NCI-H1105 (cell line): ENCODE measurements around the gene DCUN1D2.

Source experiments
- DNase-seq: peaks from one replicate; lab custom pipeline; 2025; lab: John Stamatoyannopoulos, UW

The DCUN1D2 gene

DNA sequence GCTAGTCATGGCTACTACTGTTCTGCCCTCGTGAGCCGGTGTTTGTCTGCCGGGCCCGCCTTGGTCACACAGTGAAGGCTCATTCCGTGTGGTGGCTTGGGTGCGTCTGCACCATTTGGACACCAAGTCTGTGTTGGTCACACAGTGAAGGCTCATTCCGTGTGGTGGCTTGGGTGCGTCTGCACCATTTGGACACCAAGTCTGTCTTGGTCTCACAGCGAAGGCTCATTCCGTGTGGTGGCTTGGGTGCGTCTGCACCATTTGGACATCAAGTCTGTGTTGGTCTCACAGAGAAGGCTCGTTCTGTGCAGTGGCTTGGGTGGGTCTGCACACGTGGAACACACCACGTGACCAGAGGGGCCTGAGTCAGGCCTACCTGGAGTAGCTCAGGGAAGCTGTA lies 29.0 kb upstream of the DCUN1D2 start:
- no peak for DNase-seq

DNA sequence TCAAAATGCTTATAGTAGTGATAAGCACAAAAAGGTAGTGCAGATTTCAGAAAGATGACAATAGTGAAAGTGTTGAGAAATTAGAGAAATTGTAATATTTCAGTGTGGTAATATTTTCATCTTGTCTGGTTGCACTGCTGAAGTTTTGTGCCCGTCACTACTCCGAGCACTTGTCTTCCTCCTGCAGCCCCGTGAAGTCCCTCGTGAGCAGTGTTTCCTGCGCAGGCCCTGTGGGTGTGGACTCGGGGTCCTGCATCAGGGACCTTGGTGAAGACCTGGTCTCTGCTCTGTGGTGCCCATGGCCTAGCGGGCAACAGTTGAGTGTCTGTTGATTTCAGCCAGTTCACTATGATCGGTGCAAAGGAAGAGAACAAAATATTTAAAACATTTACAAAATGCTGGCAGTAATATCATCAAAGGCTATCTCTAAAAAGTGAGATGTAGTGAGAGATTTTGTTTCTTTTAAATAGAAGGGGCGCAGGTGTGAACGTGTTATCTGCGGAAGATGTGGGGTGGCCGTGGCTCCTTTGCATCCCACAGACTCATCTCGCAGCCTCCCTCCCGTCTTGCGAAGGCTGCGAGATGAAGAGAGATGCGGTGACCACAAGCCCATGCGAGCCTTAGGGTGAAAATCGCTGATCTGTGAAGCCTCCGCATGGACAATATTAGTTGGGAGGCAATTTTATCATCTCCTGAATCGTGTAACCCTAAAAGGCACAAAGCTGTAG lies 27.7 kb upstream of the DCUN1D2 start:
- DNase-seq: no peak

DNA sequence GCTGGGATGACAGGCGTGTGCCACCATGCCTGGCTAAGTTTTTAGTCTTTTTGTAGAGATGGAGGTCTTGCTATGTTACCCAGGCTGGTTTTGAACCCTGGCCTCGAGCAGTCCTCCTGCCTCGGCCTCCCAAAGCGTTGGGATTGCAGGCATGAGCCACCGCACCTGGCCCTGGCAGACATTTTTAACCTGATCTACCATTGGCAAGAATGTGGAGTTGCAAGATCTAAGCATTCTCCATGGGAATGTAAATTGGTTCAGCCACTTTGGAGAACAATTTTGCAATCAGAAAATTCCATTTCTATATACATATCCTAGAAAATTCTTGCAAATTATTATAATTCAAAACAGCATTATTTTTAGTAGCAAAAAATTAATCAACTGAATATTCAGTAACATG lies 24.3 kb upstream of the DCUN1D2 start:
- DNase-seq: no peak

DNA sequence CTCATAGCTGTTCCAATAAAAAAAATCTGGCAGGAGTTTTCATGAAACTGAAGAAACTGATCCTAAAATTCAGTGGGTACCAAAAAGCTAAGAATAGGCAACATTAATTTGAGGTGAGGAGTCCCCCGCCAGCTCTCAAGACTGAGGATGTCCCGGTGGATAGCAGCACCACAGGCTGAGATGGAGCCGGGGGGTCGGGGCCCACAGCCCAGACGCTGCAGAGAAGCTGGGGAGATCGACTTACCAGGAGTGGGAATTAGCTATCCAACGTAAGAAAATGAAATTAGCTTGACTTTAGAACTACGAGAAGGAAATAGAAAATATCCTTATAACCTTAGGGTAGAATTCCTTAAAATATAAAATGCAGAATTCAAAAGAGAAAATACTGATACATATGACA lies 23.2 kb upstream of the DCUN1D2 start:
- DNase-seq: no peak

DNA sequence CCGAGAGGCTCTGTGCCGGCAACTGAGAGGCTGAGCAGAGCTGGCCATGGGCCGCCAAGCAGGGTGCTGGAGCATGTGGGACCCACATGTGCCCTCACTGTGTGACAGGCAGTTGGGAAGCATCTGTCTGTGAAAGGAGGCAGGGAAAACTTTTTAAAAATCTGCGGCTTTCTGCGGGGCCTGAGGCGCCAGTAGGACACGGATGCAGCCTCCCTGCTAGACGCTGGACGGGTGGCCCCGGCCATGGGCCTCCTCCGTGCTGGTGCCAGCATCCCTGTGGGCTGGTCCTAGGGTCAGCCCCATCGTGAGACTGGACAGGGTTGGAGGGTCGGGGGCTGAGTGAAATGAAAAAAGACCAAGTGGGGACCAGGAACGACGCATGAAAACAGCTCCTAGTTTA lies 20.9 kb upstream of the DCUN1D2 start:
- DNase-seq: no peak

DNA sequence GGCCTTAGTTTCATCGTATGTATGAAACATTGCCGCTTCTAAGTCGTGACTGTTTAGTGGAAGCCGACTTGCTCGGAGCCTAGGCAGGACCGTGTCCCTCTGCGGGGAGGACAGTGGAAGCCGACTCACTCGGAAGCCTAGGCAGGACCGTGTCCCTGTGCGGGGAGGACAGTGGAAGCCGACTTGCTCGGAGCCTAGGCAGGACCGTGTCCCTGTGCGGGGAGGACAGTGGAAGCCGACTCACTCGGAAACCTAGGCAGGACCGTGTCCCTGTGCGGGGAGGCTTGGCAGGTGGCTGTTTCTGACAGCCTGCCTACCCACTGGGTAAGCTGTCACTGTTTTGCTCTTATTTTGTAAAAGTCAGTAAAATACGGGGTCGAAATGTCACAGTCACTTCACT lies 20.4 kb upstream of the DCUN1D2 start:
- no peak for DNase-seq

DNA sequence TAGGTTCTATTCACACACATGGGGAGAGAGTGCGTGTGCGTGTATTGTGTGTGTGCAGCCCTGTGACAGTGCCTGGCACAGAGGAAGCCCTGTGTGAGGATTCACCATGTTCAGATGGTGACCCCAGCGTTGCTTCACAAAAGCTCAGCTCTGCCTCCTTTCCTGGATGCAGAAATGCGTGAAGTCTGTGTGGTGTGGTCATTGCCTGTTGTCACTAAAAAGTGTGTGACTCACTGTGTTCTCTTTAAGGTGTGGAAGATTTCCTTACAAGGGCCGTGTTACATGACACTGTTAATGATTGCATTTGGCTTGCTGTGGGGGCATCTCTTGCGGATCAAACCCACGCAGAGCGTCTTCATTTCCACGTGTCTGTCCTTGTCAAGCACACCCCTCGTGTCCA lies 19.5 kb upstream of the DCUN1D2 start:
- DNase-seq: no peak

DNA sequence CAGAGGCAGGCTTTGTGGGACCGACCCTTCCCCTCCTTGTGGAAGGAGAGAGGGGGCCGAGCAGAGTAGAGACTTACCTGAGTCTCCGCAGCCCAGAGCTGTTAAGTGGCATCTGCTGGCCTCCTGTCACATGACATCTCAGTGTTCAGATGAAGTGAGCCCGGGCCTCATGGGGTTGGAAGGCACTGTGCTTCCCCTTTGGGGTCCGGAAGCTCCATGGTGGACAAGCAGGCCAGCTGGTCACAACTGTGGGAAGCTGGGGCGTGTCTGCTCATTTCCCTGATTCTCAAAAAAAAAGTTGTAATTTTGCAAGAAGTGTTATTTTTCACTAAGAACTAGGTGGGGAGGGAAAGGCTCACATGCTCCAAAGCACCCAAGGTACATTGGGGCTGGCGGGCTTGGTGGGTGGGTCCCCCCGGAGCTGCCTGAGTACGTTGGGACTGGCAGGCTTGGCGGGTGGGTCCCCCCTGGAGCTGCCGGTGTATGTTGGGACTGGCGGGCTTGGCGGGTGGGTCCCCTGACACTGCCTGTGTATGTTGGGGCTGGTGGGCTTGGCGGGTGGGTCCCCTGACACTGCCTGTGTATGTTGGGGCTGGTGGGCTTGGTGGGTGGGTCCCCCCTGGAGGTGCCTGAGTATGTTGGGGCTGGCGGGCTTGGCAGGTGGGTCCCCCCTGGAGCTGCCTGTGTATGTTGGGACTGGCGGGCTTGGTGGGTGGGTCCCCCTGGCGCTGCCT lies 18.2 kb upstream of the DCUN1D2 start:
- DNase-seq: no peak

DNA sequence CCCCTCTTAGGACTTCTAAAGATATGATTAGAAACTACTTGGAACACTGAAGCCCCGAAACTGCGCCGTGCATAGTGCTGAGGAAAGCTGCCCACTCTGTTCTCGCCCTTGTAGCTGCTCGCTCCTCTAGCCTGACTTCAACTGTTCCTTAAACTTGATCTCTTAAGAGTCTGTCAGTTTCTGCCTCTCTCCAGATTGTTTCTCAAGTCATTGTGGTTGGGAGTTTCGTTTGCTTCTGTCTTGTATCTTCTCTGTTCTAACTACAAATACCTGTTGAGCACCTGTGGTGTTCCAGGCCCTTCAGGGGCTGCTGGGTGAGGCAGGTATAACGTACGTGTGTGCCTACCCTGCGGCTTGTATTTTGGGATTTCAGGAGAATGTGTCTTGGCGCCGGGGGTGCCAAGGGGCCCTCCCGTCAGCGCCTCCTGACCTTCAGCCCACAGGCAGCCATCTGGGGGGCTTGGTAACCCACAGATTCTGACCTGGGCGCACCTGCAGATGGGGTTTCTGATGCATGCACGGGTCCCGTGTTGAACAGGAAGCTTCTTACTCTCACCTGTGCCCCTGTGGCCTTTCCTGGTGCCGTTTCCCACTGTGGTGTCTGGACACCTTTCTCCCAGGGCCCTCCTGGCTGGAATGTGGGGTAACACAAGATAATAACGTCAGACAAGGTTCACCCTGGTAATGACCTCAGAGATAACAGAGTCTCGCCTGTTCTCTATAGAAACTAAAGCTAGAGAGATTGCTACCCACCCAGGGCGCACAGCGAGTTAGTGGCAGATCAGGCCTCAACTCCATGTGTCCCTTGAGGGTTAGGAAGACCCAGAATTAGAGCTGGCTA lies 17.2 kb upstream of the DCUN1D2 start:
- no peak for DNase-seq

DNA sequence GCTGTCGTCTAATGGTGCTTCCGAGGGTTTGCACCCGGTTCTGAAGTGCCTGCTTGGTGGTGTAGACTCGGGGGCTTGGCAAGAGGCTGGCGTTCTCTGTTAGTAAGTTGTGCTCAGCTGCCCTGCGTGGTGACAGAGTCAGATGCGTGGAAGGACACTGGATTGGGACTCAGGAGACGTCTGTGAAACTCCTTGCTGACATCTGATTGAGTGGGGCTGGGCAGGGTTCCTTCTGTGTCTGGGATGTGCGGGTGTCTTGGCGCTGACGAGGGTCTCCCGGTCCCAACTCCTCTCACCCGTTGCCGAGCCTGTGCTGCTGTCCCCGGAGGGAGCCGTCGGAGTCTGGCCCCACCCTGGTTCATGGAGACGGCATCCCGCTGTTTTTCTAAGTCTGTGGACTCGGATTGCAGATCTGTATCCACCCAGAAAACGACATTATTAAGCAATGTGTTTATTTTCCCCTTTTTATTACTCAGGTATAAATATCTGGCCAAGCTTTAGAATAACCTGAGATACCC lies 16.4 kb upstream of the DCUN1D2 start:
- DNase-seq: no peak

DNA sequence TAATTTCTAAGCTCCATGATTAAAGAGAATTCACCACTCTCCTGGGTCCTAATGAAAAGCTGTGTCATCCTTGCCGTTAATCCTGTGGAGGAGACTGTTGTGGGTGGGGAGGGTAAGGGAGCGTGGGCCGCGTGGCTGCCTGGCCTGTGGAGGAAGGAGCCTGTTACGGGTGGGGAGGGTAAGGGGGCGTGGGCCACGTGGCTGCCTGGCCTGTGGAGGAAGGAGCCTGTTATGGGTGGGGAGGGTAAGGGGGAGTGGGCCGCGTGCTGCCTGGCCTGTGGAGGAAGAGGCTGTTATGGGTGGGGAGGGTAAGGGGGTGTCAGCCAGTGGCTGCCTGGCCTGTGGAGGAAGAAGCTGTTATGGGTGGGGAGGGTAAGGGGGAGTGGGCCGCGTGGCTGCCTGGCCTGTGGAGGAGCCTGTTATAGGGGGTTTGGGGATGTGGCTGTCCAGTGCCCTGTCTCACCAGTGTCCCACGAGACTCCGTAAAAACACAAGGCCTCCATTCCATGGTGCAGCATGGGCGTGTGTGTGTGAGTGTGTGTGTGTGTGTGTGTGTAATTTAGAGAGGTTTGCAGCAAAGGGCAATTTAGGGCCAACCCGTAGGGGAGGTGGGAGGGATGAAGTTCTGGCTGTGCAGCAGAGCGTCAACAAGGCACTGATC lies 15.6 kb upstream of the DCUN1D2 start:
- no peak for DNase-seq

DNA sequence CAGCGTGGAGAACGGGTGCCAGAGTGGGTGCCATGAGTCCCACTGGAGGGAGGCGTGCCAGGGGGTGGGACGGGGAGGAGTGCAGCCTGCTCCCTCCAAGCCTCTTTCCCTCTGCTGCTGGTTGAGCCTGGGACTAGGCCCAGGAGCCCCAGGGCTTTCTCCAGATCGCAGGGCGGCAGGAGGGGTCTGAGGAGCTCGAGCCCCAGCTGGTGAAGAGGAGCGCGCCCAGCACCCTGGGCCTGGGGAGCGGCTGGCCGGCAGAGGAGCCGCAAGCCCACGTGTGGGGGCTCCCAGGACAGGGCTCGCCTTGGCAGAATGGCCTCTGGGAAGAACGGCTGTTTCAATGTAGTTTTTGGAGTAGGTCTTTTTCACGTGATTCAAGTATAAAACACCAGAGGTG lies 12.2 kb upstream of the DCUN1D2 start:
- no peak for DNase-seq

DNA sequence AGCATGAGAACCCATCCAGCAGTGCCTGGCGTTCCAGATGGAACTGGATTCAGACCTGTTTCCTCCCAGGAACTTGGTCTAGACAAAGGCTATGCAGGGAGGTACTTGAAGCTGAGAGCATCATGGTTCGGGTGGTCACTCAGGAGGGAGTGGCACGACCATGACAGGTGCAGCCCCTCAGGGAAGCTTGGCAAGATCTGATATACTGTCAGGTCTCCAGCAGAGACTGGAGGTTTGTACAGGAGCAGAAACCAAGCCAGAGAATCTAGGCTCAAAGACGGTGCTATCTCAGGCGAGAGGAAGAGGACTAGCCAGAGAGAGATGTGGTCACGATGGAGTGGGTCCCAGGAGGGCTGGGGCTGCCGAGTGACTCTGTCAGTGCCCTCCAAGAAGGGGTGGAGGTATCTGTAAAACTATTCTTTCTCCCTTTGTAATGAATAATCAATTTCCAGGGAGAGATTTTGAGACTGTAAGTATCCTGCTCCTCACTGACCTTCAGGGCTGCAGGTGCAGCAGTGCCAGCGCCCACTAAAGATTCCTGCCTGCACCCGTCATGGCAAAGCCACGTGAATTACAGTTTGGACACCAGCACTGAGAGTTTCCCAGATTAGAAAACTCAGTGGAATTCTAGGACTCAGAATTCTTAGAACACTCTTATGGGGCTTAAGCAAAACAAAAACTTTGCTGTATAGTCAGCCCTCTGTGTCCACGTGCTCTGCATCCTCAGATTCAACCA lies 10.2 kb upstream of the DCUN1D2 start:
- DNase-seq: no peak

DNA sequence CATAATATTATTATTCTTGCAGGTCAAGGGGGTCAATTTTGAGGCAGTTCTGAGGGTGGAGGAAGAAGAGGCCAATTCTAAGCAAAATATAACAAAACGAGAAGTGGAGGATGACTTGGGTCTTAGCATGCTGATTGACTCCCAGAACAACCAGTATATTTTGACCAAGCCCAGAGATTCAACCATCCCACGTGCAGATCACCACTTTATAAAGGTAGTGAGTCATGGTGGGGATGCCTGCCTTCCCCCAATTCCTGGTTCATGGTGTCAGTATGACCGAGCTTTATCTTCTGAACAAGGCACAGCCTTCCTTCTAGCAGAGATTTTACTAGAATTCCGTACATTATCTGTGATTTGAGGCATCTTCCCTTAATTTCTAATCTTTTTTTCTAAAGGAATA lies 9.4 kb upstream of the DCUN1D2 start:
- DNase-seq: no peak

DNA sequence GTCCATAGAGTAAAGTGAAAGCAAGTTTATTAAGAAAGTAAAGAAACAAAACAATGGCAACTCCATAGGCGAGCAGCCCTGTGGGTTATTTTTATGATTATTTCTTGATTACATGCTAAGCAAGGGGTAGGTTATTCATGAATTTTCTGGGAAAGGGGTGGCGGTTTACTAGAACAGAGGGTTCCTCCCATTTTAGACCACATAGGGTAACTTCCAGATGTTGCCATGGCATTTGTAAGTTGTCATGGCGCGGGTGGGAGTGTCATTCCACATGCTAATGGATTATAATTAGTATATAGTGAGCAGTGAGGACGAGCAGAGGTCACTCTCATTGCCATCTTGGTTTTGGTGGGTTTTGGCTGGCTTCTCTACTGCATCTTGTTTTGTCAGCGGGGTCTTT lies 8.4 kb upstream of the DCUN1D2 start:
- no peak for DNase-seq

DNA sequence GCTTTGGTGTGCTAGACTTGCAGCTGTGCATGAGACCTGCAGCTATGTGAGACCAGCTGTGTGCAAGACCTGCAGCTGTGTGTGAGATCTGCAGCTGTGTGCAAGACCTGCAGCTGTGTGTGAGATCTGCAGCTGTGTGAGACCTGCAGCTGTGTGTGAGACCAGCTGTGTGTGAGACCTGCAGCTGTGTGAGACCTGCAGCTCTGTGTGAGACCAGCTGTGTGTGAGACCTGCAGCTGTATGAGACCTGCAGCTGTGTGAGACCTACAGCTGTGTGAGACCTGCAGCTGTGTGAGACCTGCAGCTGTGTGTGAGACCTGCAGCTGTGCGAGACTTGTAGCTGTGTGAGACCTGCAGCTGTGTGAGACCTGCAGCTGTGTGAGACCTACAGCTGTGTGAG lies 6.7 kb upstream of the DCUN1D2 start:
- DNase-seq: no peak

DNA sequence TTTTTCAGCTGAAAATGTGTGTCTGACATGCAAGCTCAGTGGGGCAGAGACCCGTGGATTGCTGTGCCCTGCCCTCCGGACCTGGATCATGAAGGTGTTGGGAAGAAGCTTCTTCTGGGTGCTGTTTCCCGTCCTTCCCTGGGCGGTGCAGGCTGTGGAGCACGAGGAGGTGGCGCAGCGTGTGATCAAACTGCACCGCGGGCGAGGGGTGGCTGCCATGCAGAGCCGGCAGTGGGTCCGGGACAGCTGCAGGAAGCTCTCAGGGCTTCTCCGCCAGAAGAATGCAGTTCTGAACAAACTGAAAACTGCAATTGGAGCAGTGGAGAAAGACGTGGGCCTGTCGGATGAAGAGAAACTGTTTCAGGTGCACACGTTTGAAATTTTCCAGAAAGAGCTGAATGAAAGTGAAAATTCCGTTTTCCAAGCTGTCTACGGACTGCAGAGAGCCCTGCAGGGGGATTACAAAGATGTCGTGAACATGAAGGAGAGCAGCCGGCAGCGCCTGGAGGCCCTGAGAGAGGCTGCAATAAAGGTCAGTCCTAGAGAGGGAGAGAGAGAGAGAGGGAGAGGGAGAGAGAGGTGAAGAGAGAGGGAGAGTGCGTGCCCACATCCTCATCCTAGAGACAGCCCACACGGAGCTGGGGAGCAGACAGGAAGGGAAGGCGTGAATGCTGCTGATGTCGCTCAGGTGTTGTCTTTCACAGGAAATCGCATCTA lies 5.1 kb upstream of the DCUN1D2 start:
- no peak for DNase-seq

DNA sequence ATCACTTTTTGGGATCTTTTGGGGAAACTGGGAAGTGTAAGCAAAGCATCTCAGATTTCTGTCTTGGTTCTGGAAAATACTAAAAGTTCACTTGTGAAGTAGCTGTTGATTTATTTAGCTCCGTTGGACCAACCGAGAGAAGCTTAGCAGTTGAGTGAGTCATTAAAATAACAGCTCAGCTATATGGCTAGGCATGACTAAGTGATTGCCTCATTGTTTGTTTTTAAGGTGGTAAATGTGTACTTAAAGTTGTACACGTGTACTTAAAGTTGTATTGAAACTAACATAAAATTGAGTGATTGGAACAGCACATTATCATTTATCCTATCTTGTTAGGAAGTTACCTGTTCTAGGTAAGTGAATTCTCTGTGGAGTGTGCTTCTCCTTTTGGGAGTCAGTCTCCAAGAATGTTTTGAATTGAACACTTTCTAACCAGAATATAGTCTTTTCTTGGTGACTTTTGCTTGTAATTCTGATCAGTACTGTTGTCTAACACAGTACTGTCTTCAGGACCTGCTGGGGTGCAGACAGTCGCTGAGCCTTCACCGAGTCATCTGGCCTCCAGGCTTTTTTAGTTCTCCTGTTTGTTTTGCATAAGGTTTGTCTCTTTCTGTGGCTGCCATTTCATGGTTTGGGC lies 2.9 kb upstream of the DCUN1D2 start:
- no peak for DNase-seq

DNA sequence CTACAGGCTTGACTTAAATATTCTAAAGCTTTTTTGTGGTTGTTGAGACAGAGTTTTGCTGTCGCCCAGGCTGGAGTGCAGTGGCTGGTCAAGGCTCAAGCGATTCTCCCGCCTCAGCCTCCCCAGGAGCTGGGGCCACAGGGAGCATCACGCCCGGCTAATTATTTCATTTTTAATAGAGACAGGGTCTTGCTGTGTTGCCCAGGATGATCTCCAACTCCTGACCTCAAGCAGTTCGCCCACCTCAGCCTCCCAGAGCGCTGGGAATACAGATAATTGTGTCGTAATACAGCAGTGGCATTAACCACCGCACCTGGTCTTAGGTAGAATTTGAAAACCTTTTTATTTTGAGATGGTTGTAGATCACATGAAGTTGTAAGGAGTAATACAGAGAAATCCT lies 1.5 kb upstream of the DCUN1D2 start:
- no peak for DNase-seq

DNA sequence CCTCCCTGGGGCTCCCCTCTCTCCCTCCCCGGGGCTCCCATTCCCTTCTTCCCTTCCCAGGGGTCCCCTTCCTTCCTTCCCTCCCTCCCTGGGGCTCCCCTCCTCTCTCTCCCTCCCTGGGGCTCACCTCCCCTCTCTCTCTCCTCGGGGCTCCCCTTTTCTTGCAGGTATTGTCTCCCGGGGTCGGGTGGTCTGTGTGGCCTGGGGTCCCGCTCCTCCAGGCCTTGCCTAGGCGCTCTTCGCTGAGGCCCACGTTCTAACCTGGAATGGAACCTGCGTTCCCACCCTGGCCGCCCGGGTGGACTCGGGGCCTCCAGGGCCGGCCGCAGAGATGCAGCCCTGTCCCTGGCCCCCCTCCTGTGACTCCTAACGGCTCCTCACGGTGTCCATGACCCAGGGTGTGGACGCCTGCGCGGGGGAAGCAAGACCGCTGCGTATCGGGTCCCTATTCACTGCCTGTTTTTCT lies 940 bp upstream of the DCUN1D2 start:
- DNase-seq: no peak
